Epithelial cell of proximal tubule (primary cell): ENCODE results near the gene RNF166. TPM values are rescaled to one million over a fixed set of nuclear protein-coding genes. Genes with fewer than 3 reads are reported as not detected.
A peak's percentile ranks its signal among the peaks of the same experiment; 100 is the strongest.

Experiments
- DNase-seq: peaks from one replicate; pipeline ENCODE4 v3.0.0-alpha.2; 2011; ENCODE audit warnings: low read depth
- H3K4me3 ChIP-seq: 2 replicates; pipeline ENCODE4 v1.5.1; 2011; ENCODE audit warnings: low read depth, mild to moderate bottlenecking, low read length
- total RNA-seq: library from RNA; depleted of rRNA; stranded (reverse); fragments of >200 nt; gene quantifications from 2 replicates; pipeline ENCODE4 v1.2.3, GENCODE V29; 2015
- TF ChIP-seq, protein P1 (sequence below): conservative IDR thresholded peaks from 2 replicates; pipeline ENCODE4 v1.5.1; 2012; ENCODE audit warnings: low read depth, mild to moderate bottlenecking, low read length

RNF166 gene
- total RNA-seq, 1 donor from 2014 or later, result 32.8 TPM

DNA sequence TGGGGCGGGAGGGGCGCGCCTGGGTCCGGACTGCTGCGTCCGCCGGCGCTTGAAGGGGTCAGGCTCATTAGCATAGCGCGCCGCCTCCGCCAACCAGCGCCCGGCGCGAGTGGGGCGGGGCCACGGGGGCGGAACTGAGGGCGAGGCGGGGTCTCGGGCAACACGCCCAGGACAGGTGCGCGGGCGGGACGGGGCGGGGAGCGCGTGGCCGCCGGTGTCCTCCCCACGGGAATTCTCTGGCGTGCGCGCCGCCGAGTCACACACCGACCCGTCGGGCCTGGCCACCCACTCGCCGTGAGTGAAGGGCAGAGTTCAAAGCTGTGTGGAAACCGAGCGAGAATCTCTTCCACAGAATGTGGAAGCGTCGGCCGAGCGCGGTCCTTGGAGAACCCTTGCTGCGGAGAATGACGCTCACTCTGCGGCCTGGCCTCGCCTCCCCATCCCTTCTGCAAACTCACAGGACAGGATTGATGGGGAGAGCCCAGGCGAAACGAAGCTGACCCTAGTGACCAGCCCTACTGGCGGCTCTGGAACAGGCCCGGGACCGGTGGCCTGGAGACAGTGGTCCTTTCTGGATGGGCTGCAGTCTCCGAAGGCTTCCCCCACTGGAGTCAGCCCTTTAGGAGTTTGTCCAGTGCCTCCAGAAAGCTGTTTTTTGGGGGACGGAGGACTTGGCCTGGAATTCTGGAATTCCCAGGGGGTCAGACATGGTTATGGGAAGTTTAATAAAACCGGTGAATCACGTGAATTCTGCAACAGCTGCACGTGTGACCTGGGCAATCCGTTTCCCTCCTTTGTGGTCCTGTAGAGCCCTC lies 19.6 kb downstream of the RNF166 start, which contains the start of gene SNAI3:
Gene SNAI3, minus strand, starts transcription at position 69 of the 815 bp plus-strand sequence. CDS start 101 bp downstream, outside the sequence.
- TF ChIP-seq, protein P1, sequence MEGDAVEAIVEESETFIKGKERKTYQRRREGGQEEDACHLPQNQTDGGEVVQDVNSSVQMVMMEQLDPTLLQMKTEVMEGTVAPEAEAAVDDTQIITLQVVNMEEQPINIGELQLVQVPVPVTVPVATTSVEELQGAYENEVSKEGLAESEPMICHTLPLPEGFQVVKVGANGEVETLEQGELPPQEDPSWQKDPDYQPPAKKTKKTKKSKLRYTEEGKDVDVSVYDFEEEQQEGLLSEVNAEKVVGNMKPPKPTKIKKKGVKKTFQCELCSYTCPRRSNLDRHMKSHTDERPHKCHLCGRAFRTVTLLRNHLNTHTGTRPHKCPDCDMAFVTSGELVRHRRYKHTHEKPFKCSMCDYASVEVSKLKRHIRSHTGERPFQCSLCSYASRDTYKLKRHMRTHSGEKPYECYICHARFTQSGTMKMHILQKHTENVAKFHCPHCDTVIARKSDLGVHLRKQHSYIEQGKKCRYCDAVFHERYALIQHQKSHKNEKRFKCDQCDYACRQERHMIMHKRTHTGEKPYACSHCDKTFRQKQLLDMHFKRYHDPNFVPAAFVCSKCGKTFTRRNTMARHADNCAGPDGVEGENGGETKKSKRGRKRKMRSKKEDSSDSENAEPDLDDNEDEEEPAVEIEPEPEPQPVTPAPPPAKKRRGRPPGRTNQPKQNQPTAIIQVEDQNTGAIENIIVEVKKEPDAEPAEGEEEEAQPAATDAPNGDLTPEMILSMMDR, result no peak
- peak within 1 kb of the TSS; percentile 59 for H3K4me3 ChIP-seq
- no peak for DNase-seq

DNA sequence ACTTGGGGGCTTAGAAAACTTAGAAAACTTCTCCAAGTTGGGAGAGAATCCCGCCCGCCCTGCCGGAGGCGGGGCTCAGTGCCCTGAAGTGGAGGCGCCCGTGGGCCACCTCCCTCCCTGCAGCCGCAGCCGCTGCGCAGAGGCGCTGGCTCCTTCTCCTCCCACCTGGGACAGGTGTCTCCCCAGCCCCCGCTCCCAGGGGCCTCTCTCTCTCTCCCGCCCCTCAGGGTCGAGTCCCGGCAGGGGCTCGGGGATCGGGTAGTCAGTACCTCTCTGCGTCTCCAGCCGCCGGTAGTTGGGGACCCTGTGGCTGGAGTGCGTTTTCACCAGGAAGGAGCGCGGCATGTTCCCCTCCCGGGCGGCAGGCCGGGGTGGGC lies 20.2 kb downstream of the RNF166 start:
- H3K4me3 ChIP-seq, result peak overlapping the region; percentile 59
- TF ChIP-seq, protein P1, result no peak
- no peak for DNase-seq

DNA sequence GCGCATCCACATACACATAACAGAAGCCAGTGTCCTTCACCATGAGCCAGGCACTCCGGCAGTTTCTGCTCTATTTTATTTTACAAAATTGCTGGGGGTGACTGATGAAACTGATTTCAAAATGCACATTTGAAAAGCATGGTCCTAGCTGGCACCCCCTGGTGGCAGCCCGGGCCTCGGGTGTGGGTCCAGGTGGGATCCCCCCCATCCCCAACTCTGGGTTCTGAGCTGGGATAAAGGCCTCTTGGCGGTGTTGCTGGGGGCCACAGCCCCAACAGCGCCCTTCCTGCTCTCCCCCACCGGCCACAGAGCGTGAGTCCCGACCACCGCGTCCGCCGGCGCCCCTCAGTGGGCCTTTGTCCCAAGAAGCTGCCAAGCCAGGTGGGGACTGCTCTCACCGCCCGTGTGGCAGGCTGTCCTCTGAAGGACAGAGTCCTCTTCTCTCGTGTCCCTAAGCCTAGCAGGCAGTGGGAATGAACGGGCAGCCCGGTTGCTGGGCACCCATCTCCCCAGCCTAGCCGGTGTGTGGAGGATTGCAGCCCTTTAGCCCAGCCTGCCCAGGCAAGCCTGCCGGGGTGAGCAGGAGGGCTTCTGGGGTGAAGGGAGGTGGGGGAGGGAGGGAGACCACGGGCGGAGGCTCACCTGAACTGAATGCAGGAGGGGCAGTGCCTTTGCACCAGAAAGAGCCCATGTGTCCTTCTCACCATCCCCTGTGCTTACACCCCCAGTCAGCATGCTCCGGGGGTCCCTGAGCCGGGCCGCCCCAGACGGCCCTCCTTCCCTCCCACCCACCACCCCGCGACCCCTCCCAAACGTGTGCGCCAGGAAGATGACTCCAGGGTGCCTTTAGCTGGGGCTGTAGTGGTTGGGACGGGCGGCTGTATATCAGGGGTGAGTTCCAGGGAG lies 20.8 kb downstream of the RNF166 start:
- no peak for DNase-seq
- TF ChIP-seq, protein P1, result peak; percentile 72
- H3K4me3 ChIP-seq, result peak overlapping the region; percentile 59

- DNase-seq, result no peak
- no peak overlapping the region for H3K4me3 ChIP-seq
These were observed 21.5 kb downstream of the RNF166 start for GRCh38 chr16:88684569-88685155.

DNA sequence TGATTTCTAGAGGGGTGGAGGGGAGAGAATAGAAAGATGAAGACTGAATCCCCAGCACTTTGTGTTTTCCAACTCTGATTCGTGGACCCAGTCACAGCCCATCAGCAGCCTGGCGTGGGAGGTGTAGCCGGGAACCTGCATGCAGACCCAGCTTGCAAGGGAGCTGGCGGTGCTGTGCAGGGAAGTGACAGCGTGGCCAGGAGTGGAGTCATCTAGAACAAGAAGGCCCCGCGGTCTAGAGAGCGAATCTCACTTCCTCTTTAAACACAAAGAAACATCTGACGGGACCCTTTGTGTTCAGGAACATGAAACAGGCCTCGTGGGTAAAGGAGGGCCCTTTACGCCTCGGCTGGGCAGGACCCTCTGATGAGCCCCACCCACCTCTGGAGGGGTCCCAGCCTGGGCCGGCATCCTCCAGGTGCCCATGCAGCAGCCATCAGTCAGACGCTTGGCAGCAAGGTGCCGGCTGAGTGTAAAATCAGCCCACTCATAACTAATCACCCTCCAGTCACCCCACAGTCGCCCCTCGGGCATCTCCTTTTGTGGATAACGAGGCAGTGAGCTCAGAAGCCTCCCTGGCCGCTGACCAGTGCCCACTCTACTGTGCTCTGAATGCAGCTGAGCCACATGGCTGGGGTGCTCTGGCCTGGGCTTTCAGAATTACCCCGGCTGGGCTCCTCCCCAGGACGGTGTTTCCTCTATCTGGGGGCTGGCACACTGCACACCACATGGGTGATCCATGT lies 24.3 kb downstream of the RNF166 start:
- DNase-seq, result no peak
- TF ChIP-seq, protein P1, result no peak
- H3K4me3 ChIP-seq, result no peak overlapping the region

More at GRCh38 chr16:88684569-88685155, 21.5 kb downstream of the RNF166 start:
- TF ChIP-seq, protein P1, result no peak

- TF ChIP-seq, protein P1, result peak; percentile 49
- no peak for DNase-seq
- no peak overlapping the region for H3K4me3 ChIP-seq
These were observed 25.0 kb downstream of the RNF166 start for GRCh38 chr16:88681084-88681680.
